Karpas-422 (cell line): ENCODE data around the gene BPI. TPM values are rescaled to one million over a fixed set of nuclear protein-coding genes. Genes with fewer than 3 reads are reported as not detected.

ENCODE experiments used
- DNase-seq: peaks from one replicate; pipeline ENCODE4 v3.0.0-alpha.2; 2015
- H2AFZ ChIP-seq: fragments of 200-600 bp; sonication (generic); 2 replicates; pipeline ENCODE4 v1.6.1; 2014; ENCODE audit warnings: antibody characterized with exemption, low read length, mixed read lengths
- H3K27ac ChIP-seq: fragments of 200-600 bp; sonication (generic); 2 replicates; pipeline ENCODE4 v1.5.1; 2014; ENCODE audit warnings: mild to moderate bottlenecking, low read length, moderate library complexity
- H3K27me3 ChIP-seq: fragments of 200-600 bp; sonication (generic); 2 replicates; pipeline ENCODE4 v1.6.1; 2014; ENCODE audit warnings: low read length, mixed read lengths
- H3K36me3 ChIP-seq: fragments of 200-600 bp; sonication (generic); 2 replicates; pipeline ENCODE4 v1.6.1; 2014; ENCODE audit warnings: low read length, mixed read lengths; ENCODE audit not compliant: insufficient read depth
- H3K4me1 ChIP-seq: fragments of 200-600 bp; sonication (generic); 2 replicates; pipeline ENCODE4 v1.6.1; 2014; ENCODE audit warnings: mild to moderate bottlenecking, low read length, mixed read lengths
- H3K4me2 ChIP-seq: fragments of 200-600 bp; sonication (generic); 2 replicates; pipeline ENCODE4 v1.6.1; 2014; ENCODE audit warnings: low read length, low read depth, mild to moderate bottlenecking; ENCODE audit not compliant: poor library complexity, severe bottlenecking
- H3K4me3 ChIP-seq: fragments of 200-600 bp; sonication (generic); 2 replicates; pipeline ENCODE4 v1.5.1; 2014; ENCODE audit warnings: mild to moderate bottlenecking, antibody characterized with exemption, low read length, mixed read lengths
- H3K79me2 ChIP-seq: fragments of 200-600 bp; sonication (generic); 2 replicates; pipeline ENCODE4 v1.6.1; 2014; ENCODE audit warnings: mild to moderate bottlenecking, low read length, mixed read lengths
- H3K9ac ChIP-seq: fragments of 200-600 bp; sonication (generic); 2 replicates; pipeline ENCODE4 v1.6.0; 2014; ENCODE audit warnings: low read length
- H3K9me2 ChIP-seq: fragments of 200-600 bp; sonication (generic), shearing (Covaris generic); replicated peaks from 2 replicates; pipeline ENCODE4 v1.6.0; 2014; ENCODE audit warnings: mild to moderate bottlenecking, low read length, moderate library complexity; ENCODE audit not compliant: insufficient read depth
- H3K9me3 ChIP-seq: fragments of 300-700, 200-600 bp; sonication (generic); 2 replicates; pipeline ENCODE4 v1.6.1; 2014; ENCODE audit warnings: low read length, mixed read lengths
- H4K20me1 ChIP-seq: fragments of 200-600 bp; sonication (generic); 2 replicates; pipeline ENCODE4 v1.6.1; 2014; ENCODE audit warnings: mild to moderate bottlenecking, antibody characterized with exemption, low read length, low read depth; ENCODE audit not compliant: insufficient read depth
- total RNA-seq: library from RNA; depleted of rRNA; stranded (reverse); fragments of >200 nt; shearing (Covaris generic); gene quantifications from 2 replicates; pipeline ENCODE4 v1.2.3, GENCODE V29; 2014; ENCODE audit warnings: low replicate concordance

The BPI gene
- total RNA-seq, 1 experiment from 2014 or later: not detected

DNA sequence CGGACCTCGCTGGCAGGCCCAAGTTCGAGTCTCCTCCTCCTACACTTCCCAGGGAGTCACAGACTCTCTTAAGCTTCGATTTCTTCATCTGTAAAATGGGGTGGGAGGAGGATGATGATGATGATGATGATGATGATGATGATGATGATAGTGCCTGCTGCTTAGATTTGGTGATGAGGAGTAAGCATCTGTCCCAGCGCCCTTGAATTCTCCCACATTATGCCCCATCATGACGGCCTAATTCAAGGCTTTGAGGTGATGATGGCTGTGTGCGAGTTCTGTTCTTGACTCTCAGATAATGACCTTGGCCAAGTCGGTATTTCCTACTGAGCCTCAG lies 42.9 kb upstream of the BPI start:
- no peak for DNase-seq
- Histone ChIP-seq H2AFZ (no peak overlapping the region), H3K4me3 (no peak overlapping the region), H3K9me3 (no peaks in the 10 kb centered on the region), H3K9me2 (no peaks in the 10 kb centered on the region), H3K27ac (no peak overlapping the region), H3K4me1 (no peaks in the 10 kb centered on the region), H3K36me3 (no peaks in the 10 kb centered on the region), H3K79me2 (no peaks in the 10 kb centered on the region), H3K27me3 (no peaks in the 10 kb centered on the region), H3K4me2 (no peak overlapping the region), H3K9ac (no peak overlapping the region), H4K20me1 (no peaks in the 10 kb centered on the region)

DNA sequence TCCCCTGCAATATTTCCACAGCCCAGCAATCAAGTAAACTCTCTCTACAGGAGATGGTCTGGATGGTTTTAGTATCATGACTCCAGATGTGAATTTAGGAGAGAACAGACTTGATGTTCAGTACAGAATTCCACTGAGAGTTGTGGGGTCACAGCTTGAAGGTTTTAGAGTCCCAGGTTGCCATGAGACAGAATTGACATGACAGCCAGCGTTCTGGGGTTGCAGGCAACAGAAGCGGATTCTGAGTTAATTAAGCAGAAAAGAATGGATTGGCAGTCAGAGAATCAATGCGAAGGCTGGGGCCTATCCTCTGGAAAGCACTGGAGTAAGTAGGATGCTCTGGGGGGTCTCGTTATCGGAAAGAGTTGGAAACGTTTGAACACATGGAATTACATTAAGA lies 41.0 kb upstream of the BPI start:
- Histone ChIP-seq H3K4me2 (no peak overlapping the region), H3K9me3 (no peaks in the 10 kb centered on the region), H3K4me1 (no peaks in the 10 kb centered on the region), H3K27ac (no peak overlapping the region), H3K36me3 (no peaks in the 10 kb centered on the region), H4K20me1 (no peaks in the 10 kb centered on the region), H3K9ac (no peak overlapping the region), H3K27me3 (no peaks in the 10 kb centered on the region), H3K9me2 (no peaks in the 10 kb centered on the region), H3K4me3 (no peak overlapping the region), H2AFZ (no peak overlapping the region), H3K79me2 (no peaks in the 10 kb centered on the region)
- no peak for DNase-seq

DNA sequence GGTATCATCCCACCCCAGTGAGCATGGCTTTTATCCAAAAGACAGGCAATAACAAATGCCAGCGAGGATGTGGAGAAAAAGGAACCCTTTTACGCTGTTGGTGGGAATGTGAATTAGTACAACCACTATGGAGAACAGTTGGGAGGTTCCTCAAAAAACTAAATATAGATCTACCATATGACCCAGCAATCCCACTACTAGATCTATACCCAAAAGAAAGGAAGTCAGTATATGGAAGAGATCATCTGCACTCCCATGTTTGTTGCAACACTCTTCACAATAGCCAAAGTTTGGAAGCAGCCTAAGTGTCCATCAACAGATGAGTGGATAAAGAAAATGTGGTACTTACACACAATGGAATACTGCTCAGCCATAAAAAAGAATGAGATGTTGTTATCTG lies 37.5 kb upstream of the BPI start:
- Histone ChIP-seq H3K36me3 (no peaks in the 10 kb centered on the region), H3K79me2 (no peaks in the 10 kb centered on the region), H3K9ac (no peak overlapping the region), H4K20me1 (no peaks in the 10 kb centered on the region), H3K4me3 (no peak overlapping the region), H3K4me2 (no peak overlapping the region), H3K27ac (no peak overlapping the region), H3K27me3 (no peaks in the 10 kb centered on the region), H3K9me2 (no peaks in the 10 kb centered on the region), H3K9me3 (no peaks in the 10 kb centered on the region), H2AFZ (no peak overlapping the region), H3K4me1 (no peaks in the 10 kb centered on the region)
- DNase-seq: no peak

DNA sequence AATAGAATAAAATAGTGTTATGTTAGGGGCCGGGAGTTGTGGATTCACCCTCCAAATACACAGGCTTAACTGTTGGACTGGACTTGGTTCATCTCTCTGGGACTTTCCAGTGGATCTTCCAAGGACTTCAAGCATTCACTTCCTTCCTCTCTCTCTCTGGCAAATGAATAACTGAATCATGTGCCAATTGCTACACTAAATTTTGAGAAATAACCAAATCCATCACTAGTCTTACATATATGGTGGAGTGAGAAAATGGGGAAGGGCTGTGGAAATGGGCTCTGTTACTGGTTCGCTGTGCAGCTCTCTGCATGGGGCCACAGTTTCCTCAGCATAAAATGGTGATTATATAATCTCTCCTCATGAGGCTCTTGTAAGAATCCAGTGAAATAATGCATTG lies 36.7 kb upstream of the BPI start:
- Histone ChIP-seq H3K9me3 (no peaks in the 10 kb centered on the region), H2AFZ (no peak overlapping the region), H3K9ac (no peak overlapping the region), H3K4me1 (no peaks in the 10 kb centered on the region), H3K36me3 (no peaks in the 10 kb centered on the region), H3K4me3 (no peak overlapping the region), H3K4me2 (no peak overlapping the region), H4K20me1 (no peaks in the 10 kb centered on the region), H3K27ac (no peak overlapping the region), H3K27me3 (no peaks in the 10 kb centered on the region), H3K79me2 (no peaks in the 10 kb centered on the region), H3K9me2 (no peaks in the 10 kb centered on the region)
- no peak for DNase-seq

DNA sequence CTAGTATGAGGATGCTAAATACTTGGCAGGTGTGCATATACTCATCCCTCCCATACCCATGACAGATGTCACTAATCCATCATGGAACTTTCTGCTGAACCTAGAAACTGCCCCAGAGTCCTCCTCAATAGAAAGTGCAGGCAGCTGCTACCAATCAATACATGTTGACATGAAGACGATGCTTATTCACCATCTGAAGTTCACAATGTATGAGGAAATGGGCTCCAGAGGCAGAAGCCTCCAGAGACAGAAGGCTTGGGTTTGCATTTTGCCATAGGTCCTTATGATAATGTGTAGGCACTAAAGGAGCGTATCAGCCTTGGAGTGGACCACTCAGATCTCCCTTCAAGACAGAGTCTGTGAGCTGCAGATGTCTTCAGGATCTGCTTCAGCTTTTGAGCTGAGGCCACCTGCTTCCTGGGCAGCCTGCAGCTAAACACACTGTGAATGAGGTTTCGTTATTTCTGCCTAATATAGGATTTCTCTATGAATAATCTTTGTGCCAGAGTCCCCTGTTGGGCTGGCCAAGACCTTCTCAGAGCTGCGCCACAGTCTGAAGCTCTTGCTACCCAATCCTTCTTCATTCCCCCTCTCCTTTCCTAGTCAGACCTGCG lies 35.9 kb upstream of the BPI start:
- no peak overlapping the region for H3K9ac ChIP-seq
- no peak overlapping the region for H3K4me2 ChIP-seq
- H3K9me2 ChIP-seq: no peaks in the 10 kb centered on the region
- H3K4me1 ChIP-seq: no peaks in the 10 kb centered on the region
- no peaks in the 10 kb centered on the region for H3K9me3 ChIP-seq
- H3K36me3 ChIP-seq: no peaks in the 10 kb centered on the region
- no peak overlapping the region for H2AFZ ChIP-seq
- no peaks in the 10 kb centered on the region for H3K27me3 ChIP-seq
- H3K4me3 ChIP-seq: no peak overlapping the region
- no peak for DNase-seq
- no peaks in the 10 kb centered on the region for H4K20me1 ChIP-seq
- H3K79me2 ChIP-seq: no peaks in the 10 kb centered on the region
- no peak overlapping the region for H3K27ac ChIP-seq

- peak; percentile 47 for DNase-seq
- no peak overlapping the region for H3K4me3 ChIP-seq
- no peaks in the 10 kb centered on the region for H3K9me3 ChIP-seq
- H4K20me1 ChIP-seq: no peaks in the 10 kb centered on the region
- no peak overlapping the region for H2AFZ ChIP-seq
- no peaks in the 10 kb centered on the region for H3K27me3 ChIP-seq
- H3K27ac ChIP-seq: no peak overlapping the region
- no peak overlapping the region for H3K4me2 ChIP-seq
- H3K9ac ChIP-seq: no peak overlapping the region
- no peaks in the 10 kb centered on the region for H3K9me2 ChIP-seq
- H3K4me1 ChIP-seq: no peaks in the 10 kb centered on the region
- H3K36me3 ChIP-seq: no peaks in the 10 kb centered on the region
- H3K79me2 ChIP-seq: no peaks in the 10 kb centered on the region
These were observed 34.9 kb upstream of the BPI start for GRCh38 chr20:38269040-38269439.

DNA sequence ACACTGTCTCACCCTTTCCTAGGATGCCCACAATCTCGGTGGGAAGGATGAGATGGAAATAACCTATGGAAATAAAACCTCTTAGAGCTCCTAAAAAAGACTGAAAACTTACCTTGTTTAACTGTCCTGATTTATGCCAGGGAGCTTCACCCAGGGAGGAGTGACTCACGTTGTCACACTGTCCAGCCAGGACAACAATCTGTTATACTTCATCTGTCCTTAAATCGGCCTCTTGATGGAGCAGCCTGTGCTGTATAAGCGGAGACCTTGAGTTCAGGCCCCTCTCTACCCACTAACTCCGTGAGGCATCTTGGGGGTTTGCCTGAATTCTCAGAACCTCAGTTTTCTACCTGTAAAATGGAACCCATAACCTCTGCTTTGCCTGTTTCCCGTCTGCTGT lies 34.2 kb upstream of the BPI start:
- no peak overlapping the region for H3K4me3 ChIP-seq
- H3K4me1 ChIP-seq: no peaks in the 10 kb centered on the region
- H3K4me2 ChIP-seq: no peak overlapping the region
- H3K36me3 ChIP-seq: no peaks in the 10 kb centered on the region
- DNase-seq: no peak
- H4K20me1 ChIP-seq: no peaks in the 10 kb centered on the region
- no peaks in the 10 kb centered on the region for H3K9me2 ChIP-seq
- no peaks in the 10 kb centered on the region for H3K9me3 ChIP-seq
- H2AFZ ChIP-seq: no peak overlapping the region
- H3K27ac ChIP-seq: no peak overlapping the region
- H3K9ac ChIP-seq: no peak overlapping the region
- H3K27me3 ChIP-seq: no peaks in the 10 kb centered on the region
- no peaks in the 10 kb centered on the region for H3K79me2 ChIP-seq

- Histone ChIP-seq H3K36me3 (no peaks in the 10 kb centered on the region), H3K9me3 (no peaks in the 10 kb centered on the region), H3K4me1 (no peaks in the 10 kb centered on the region), H3K9me2 (no peaks in the 10 kb centered on the region), H4K20me1 (no peaks in the 10 kb centered on the region), H3K27me3 (no peaks in the 10 kb centered on the region), H3K4me2 (no peak overlapping the region), H3K27ac (no peak overlapping the region), H3K4me3 (no peak overlapping the region), H2AFZ (no peak overlapping the region), H3K79me2 (no peaks in the 10 kb centered on the region), H3K9ac (no peak overlapping the region)
- no peak for DNase-seq
These were observed 32.9 kb upstream of the BPI start for GRCh38 chr20:38270869-38271605.
